Measurements from ENCODE around the gene CBFA2T2.

GRCh38 chr20:33583143-33583542 lies 93.2 kb downstream of the CBFA2T2 start:
- TF ChIP-seq TAF1 (IDR thresholded peaks at IDR 0.05; ENCODE audit: borderline replicate concordance, insufficient read depth, low read length) (no peak), POLR2AphosphoS5 (IDR thresholded peaks at IDR 0.05; ENCODE audit: low read depth, low read length) (no peak), REST (IDR thresholded peaks at IDR 0.05; ENCODE audit: insufficient read depth in 1 of 2, low read depth in 2 of 2, low read length in 2 of 2) (no peak), SIN3A (IDR thresholded peaks at IDR 0.05; ENCODE audit: borderline replicate concordance, insufficient read depth, low read length) (no peak)

Measured in PFSK-1 (cell line).